KMS-11 (cell line): Measurements from ENCODE around the gene USP50.
"Not testable (repeated sequence)": the region's sequence is repeated elsewhere in the genome, so short reads cannot be mapped to it uniquely, and the experiment has no call there.

ENCODE experiments used
- H2AFZ ChIP-seq: fragments of 200-600 bp; sonication (generic); 2 replicates; pipeline ENCODE4 v1.6.1; 2016; ENCODE audit warnings: antibody characterized with exemption, mixed run types, low read depth
- H3K27ac ChIP-seq: fragments of 200-600 bp; sonication (generic); 2 replicates; pipeline ENCODE4 v1.6.1; 2016; ENCODE audit warnings: mild to moderate bottlenecking, mixed run types
- H3K27me3 ChIP-seq: fragments of 200-600 bp; sonication (generic); 2 replicates; pipeline ENCODE4 v1.6.1; 2017; ENCODE audit warnings: mild to moderate bottlenecking, low read depth, mixed run types, moderate library complexity; ENCODE audit not compliant: insufficient read depth
- H3K36me3 ChIP-seq: fragments of 200-600 bp; sonication (generic); 2 replicates; pipeline ENCODE4 v1.6.1; 2017; ENCODE audit warnings: mild to moderate bottlenecking, mixed run types; ENCODE audit not compliant: insufficient read depth
- H3K4me1 ChIP-seq: fragments of 200-600 bp; sonication (generic); 2 replicates; pipeline ENCODE4 v1.6.1; 2016; ENCODE audit warnings: mild to moderate bottlenecking, low read depth, mixed run types; ENCODE audit not compliant: poor library complexity, severe bottlenecking
- H3K4me2 ChIP-seq: fragments of 200-600 bp; sonication (generic); 2 replicates; pipeline ENCODE4 v1.7.0; 2016; ENCODE audit warnings: mild to moderate bottlenecking, mixed run types
- H3K4me3 ChIP-seq: fragments of 200-600 bp; sonication (generic); IDR thresholded peaks from 2 replicates; pipeline ENCODE4 v1.6.1; 2017; ENCODE audit warnings: low read depth, low read length, mixed read lengths; ENCODE audit not compliant: insufficient read depth
- H3K79me2 ChIP-seq: fragments of 200-600 bp; sonication (generic); 2 replicates; pipeline ENCODE4 v1.6.1; 2016; ENCODE audit warnings: low read depth, mixed run types; ENCODE audit not compliant: insufficient read depth
- H3K9ac ChIP-seq: fragments of 200-600 bp; sonication (generic); 2 replicates; pipeline ENCODE4 v1.6.1; 2016; ENCODE audit warnings: mild to moderate bottlenecking, mixed run types
- H4K20me1 ChIP-seq: fragments of 200-600 bp; sonication (generic); 2 replicates; pipeline ENCODE4 v1.6.1; 2016; ENCODE audit warnings: mild to moderate bottlenecking, mixed run types; ENCODE audit not compliant: insufficient read depth
- TF ChIP-seq, protein P1 (sequence below): fragments of 200-600 bp; sonication (generic); conservative IDR thresholded peaks from 2 replicates; pipeline ENCODE4 v1.6.1; 2017; ENCODE audit warnings: low read depth, mild to moderate bottlenecking, antibody characterized with exemption, low read length, moderate library complexity, mixed read lengths

The USP50 gene

DNA sequence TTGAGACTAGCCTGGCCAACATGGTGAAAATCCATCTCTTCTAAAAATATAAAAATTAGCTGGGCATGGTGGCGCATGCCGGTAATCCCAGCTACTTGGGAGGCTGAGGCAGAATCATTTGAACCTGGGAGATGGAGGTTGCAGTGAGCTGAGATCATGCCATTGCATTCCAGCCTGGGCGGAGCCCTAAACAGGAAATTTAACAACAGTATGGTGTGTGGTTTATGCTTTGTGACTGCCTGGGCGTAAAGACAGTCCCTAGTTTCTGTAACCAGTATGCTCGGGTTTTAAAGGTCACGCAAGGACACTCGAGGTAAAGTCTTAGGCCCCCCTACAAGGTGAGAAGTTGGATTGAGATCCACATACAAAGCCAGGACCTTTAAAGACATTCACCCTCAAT lies 43.3 kb downstream of the USP50 start:
- no peak overlapping the region for H3K4me2 ChIP-seq

DNA sequence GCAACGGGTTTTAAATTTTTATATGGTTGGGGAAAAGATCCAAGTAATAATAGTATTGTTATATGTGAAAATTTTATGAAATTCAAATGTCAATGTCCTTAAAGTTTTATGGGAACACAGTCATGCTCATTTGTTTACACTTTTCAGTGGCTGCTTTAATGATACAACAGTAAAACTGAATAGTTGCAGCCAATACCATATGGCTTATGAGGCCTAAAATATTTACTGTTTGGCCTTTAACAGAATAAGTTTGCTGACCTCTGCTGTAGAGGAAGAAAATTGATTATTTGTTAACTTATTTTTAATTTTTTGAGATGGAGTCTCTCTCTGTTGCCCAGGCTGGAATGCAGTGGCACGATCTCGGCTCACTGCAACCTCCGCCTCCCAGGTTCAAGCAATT lies 44.7 kb downstream of the USP50 start:
- no peak overlapping the region for H3K27ac ChIP-seq
- H3K27me3 ChIP-seq, result no peaks in the 10 kb centered on the region
- H3K4me1 ChIP-seq, result no peaks in the 10 kb centered on the region
- no peak overlapping the region for H3K4me2 ChIP-seq
- H3K9ac ChIP-seq, result no peak overlapping the region
- no peaks in the 10 kb centered on the region for H3K79me2 ChIP-seq
- no peaks in the 10 kb centered on the region for H3K36me3 ChIP-seq
- no peak overlapping the region for H3K4me3 ChIP-seq
- H4K20me1 ChIP-seq, result no peaks in the 10 kb centered on the region
- no peak overlapping the region for H2AFZ ChIP-seq
- TF ChIP-seq, protein P1, sequence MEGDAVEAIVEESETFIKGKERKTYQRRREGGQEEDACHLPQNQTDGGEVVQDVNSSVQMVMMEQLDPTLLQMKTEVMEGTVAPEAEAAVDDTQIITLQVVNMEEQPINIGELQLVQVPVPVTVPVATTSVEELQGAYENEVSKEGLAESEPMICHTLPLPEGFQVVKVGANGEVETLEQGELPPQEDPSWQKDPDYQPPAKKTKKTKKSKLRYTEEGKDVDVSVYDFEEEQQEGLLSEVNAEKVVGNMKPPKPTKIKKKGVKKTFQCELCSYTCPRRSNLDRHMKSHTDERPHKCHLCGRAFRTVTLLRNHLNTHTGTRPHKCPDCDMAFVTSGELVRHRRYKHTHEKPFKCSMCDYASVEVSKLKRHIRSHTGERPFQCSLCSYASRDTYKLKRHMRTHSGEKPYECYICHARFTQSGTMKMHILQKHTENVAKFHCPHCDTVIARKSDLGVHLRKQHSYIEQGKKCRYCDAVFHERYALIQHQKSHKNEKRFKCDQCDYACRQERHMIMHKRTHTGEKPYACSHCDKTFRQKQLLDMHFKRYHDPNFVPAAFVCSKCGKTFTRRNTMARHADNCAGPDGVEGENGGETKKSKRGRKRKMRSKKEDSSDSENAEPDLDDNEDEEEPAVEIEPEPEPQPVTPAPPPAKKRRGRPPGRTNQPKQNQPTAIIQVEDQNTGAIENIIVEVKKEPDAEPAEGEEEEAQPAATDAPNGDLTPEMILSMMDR, result no peak

More for the DNA sequence above, 43.3 kb downstream of the USP50 start:
- H3K27ac ChIP-seq, result no peak overlapping the region
- no peaks in the 10 kb centered on the region for H3K79me2 ChIP-seq
- H3K4me3 ChIP-seq, result no peak overlapping the region
- no peaks in the 10 kb centered on the region for H3K27me3 ChIP-seq
- no peaks in the 10 kb centered on the region for H4K20me1 ChIP-seq
- no peaks in the 10 kb centered on the region for H3K36me3 ChIP-seq
- H3K9ac ChIP-seq, result no peak overlapping the region
- TF ChIP-seq, protein P1, result no peak
- no peak overlapping the region for H2AFZ ChIP-seq
- no peaks in the 10 kb centered on the region for H3K4me1 ChIP-seq

DNA sequence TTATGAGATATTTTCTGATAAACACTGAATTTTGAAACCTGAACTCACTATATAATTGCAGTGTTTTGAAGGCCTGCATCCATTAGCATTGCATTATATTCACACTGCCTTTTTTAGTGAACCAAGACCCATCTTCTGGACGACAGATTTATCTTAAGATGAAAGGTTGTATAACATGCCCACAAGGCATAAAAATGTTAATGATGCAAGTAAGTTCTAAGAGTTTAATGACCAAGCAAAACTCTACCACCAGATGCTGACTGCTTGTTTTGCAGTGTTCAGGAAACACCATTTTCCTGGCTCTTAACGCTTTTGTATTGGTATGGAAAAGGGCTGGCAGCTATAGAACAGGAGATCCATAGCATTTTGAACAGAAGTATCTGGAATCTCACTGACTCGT lies 46.1 kb downstream of the USP50 start:
- no peak overlapping the region for H3K27ac ChIP-seq
- H3K4me1 ChIP-seq, result no peaks in the 10 kb centered on the region
- no peak overlapping the region for H3K4me2 ChIP-seq
- H3K9ac ChIP-seq, result no peak overlapping the region
- H3K27me3 ChIP-seq, result no peaks in the 10 kb centered on the region
- no peak overlapping the region for H3K4me3 ChIP-seq
- H4K20me1 ChIP-seq, result no peaks in the 10 kb centered on the region
- TF ChIP-seq, protein P1, result no peak
- no peak overlapping the region for H2AFZ ChIP-seq
- no peaks in the 10 kb centered on the region for H3K79me2 ChIP-seq
- no peaks in the 10 kb centered on the region for H3K36me3 ChIP-seq

DNA sequence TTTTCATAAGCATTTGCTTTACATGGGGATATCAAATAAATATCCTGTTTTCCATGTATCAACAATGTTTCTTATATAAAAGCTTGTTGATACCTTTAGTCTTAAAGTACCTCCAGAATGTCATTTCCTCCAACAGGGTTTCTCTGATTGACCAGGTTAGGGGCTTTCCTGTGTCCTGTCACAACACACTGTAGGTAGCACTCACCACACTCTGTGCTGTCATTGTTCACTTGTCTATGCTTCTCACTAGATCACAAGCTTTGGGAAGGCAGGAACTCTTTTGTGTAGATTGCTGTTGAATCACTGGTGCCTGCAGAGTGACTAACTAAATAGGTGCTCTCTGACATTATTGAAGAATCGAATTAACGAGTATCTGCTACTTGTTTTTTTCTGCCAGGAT lies 49.8 kb downstream of the USP50 start:
- Histone ChIP-seq H3K9ac (no peak overlapping the region), H3K79me2 (no peaks in the 10 kb centered on the region), H3K36me3 (no peaks in the 10 kb centered on the region; the same call in 1 of the 2 replicates)

DNA sequence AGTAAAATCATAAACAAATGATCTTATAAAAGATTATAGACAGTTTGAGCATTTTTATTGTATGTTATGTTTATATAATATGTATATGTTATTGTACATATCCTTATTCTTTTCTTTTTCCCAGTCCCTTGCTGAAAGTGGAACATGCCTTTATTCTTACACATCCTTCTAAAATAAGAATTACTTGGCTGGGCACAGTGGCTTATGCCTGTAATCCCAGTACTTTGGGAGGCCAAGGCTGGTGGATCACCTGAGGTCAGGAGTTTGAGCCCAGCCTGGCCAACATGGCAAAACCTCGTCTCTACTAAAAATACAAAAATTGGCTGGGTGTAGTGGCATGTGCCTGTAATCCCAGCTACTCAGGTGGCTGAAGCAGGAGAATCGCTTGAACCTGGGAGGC lies 51.9 kb downstream of the USP50 start:
- not testable (repeated sequence) for H3K27ac ChIP-seq, H2AFZ ChIP-seq, H3K4me1 ChIP-seq, H3K4me3 ChIP-seq, H3K79me2 ChIP-seq, H3K9ac ChIP-seq, H3K27me3 ChIP-seq, H4K20me1 ChIP-seq, H3K36me3 ChIP-seq, H3K4me2 ChIP-seq

More for the DNA sequence above, 49.8 kb downstream of the USP50 start:
- TF ChIP-seq, protein P1, result no peak
- Histone ChIP-seq H3K27ac (no peak overlapping the region), H4K20me1 (no peaks in the 10 kb centered on the region), H2AFZ (no peak overlapping the region), H3K27me3 (no peaks in the 10 kb centered on the region), H3K4me2 (no peak overlapping the region), H3K4me3 (no peak overlapping the region), H3K4me1 (no peaks in the 10 kb centered on the region)
